Karpas-422 (cell line): ENCODE data around the gene DLGAP4. TPM values are rescaled to one million over a fixed set of nuclear protein-coding genes. Genes with fewer than 3 reads are reported as not detected.

Experiments used
- DNase-seq: peaks from one replicate; pipeline ENCODE4 v3.0.0-alpha.2; 2015
- H2AFZ ChIP-seq: fragments of 200-600 bp; sonication (generic); 2 replicates; pipeline ENCODE4 v1.6.1; 2014; ENCODE audit warnings: antibody characterized with exemption, low read length, mixed read lengths
- H3K27ac ChIP-seq: fragments of 200-600 bp; sonication (generic); 2 replicates; pipeline ENCODE4 v1.5.1; 2014; ENCODE audit warnings: mild to moderate bottlenecking, low read length, moderate library complexity
- H3K27me3 ChIP-seq: fragments of 200-600 bp; sonication (generic); 2 replicates; pipeline ENCODE4 v1.6.1; 2014; ENCODE audit warnings: low read length, mixed read lengths
- H3K36me3 ChIP-seq: fragments of 200-600 bp; sonication (generic); 2 replicates; pipeline ENCODE4 v1.6.1; 2014; ENCODE audit warnings: low read length, mixed read lengths; ENCODE audit not compliant: insufficient read depth
- H3K4me1 ChIP-seq: fragments of 200-600 bp; sonication (generic); 2 replicates; pipeline ENCODE4 v1.6.1; 2014; ENCODE audit warnings: mild to moderate bottlenecking, low read length, mixed read lengths
- H3K4me2 ChIP-seq: fragments of 200-600 bp; sonication (generic); 2 replicates; pipeline ENCODE4 v1.6.1; 2014; ENCODE audit warnings: low read length, low read depth, mild to moderate bottlenecking; ENCODE audit not compliant: poor library complexity, severe bottlenecking
- H3K4me3 ChIP-seq: fragments of 200-600 bp; sonication (generic); 2 replicates; pipeline ENCODE4 v1.5.1; 2014; ENCODE audit warnings: mild to moderate bottlenecking, antibody characterized with exemption, low read length, mixed read lengths
- H3K79me2 ChIP-seq: fragments of 200-600 bp; sonication (generic); 2 replicates; pipeline ENCODE4 v1.6.1; 2014; ENCODE audit warnings: mild to moderate bottlenecking, low read length, mixed read lengths
- H3K9ac ChIP-seq: fragments of 200-600 bp; sonication (generic); 2 replicates; pipeline ENCODE4 v1.6.0; 2014; ENCODE audit warnings: low read length
- H3K9me2 ChIP-seq: fragments of 200-600 bp; sonication (generic), shearing (Covaris generic); replicated peaks from 2 replicates; pipeline ENCODE4 v1.6.0; 2014; ENCODE audit warnings: mild to moderate bottlenecking, low read length, moderate library complexity; ENCODE audit not compliant: insufficient read depth
- H3K9me3 ChIP-seq: fragments of 300-700, 200-600 bp; sonication (generic); 2 replicates; pipeline ENCODE4 v1.6.1; 2014; ENCODE audit warnings: low read length, mixed read lengths
- H4K20me1 ChIP-seq: fragments of 200-600 bp; sonication (generic); 2 replicates; pipeline ENCODE4 v1.6.1; 2014; ENCODE audit warnings: mild to moderate bottlenecking, antibody characterized with exemption, low read length, low read depth; ENCODE audit not compliant: insufficient read depth
- total RNA-seq: library from RNA; depleted of rRNA; stranded (reverse); fragments of >200 nt; shearing (Covaris generic); gene quantifications from 2 replicates; pipeline ENCODE4 v1.2.3, GENCODE V29; 2014; ENCODE audit warnings: low replicate concordance

DLGAP4 gene
- total RNA-seq, 1 experiment from 2014 or later, result 7.5 TPM

- Histone ChIP-seq H3K4me1 (peaks cover 21% of the 10 kb centered on the region), H3K9ac (peak overlapping the region; percentile 88), H3K79me2 (peaks cover 44% of the 10 kb centered on the region), H2AFZ (no peak overlapping the region; the same call in 1 of the 2 replicates), H3K27ac (peak overlapping the region; percentile 81), H3K4me2 (peak overlapping the region; percentile 92), H3K27me3 (no peaks in the 10 kb centered on the region), H3K36me3 (no peaks in the 10 kb centered on the region), H3K4me3 (peak overlapping the region; percentile 89), H4K20me1 (peaks cover 14% of the 10 kb centered on the region; the same call in 1 of the 2 replicates), H3K9me3 (no peaks in the 10 kb centered on the region), H3K9me2 (no peaks in the 10 kb centered on the region)
- no peak for DNase-seq
These were observed 265.7 kb downstream of the DLGAP4 start for GRCh38 chr20:36571564-36572504.

GRCh38 chr20:36572701-36573102 lies 266.6 kb downstream of the DLGAP4 start:
- Histone ChIP-seq H3K79me2 (peaks cover 50% of the 10 kb centered on the region), H3K27me3 (no peaks in the 10 kb centered on the region), H3K9ac (peak overlapping the region; percentile 88), H3K27ac (peak overlapping the region; percentile 81), H3K4me3 (peak overlapping the region; percentile 89), H3K9me3 (no peaks in the 10 kb centered on the region), H3K4me1 (peaks cover 21% of the 10 kb centered on the region), H2AFZ (peak overlapping the region; percentile 58; the same call in 1 of the 2 replicates), H3K9me2 (no peaks in the 10 kb centered on the region), H3K36me3 (no peaks in the 10 kb centered on the region), H3K4me2 (peak overlapping the region; percentile 92), H4K20me1 (peaks cover 14% of the 10 kb centered on the region; the same call in 1 of the 2 replicates)
- DNase-seq, result peak; percentile 74

- H3K9me3 ChIP-seq, result no peaks in the 10 kb centered on the region
- DNase-seq, result peak; percentile 97
- peak within 1 kb of the TSS; percentile 89 for H3K27ac ChIP-seq
- peaks cover 56% of the 10 kb centered on the region for H3K79me2 ChIP-seq
- no peaks in the 10 kb centered on the region for H3K27me3 ChIP-seq
- peak within 1 kb of the TSS; percentile 58; the same call in 1 of the 2 replicates for H2AFZ ChIP-seq
- H3K36me3 ChIP-seq, result no peaks in the 10 kb centered on the region
- H3K4me3 ChIP-seq, result peak within 1 kb of the TSS; percentile 98
- peak within 1 kb of the TSS; percentile 98 for H3K9ac ChIP-seq
- H4K20me1 ChIP-seq, result peaks cover 17% of the 10 kb centered on the region; the same call in 1 of the 2 replicates
- no peaks in the 10 kb centered on the region for H3K9me2 ChIP-seq
- H3K4me2 ChIP-seq, result peak within 1 kb of the TSS; percentile 94
- H3K4me1 ChIP-seq, result peaks cover 21% of the 10 kb centered on the region
These were observed 267.1 kb downstream of the DLGAP4 start, which contains the start of gene TGIF2 for GRCh38 chr20:36573103-36573797. Gene TGIF2, plus strand, starts transcription at chr20:36573597. Its CDS starts 5,178 bp downstream, at chr20:36578775.

DNA sequence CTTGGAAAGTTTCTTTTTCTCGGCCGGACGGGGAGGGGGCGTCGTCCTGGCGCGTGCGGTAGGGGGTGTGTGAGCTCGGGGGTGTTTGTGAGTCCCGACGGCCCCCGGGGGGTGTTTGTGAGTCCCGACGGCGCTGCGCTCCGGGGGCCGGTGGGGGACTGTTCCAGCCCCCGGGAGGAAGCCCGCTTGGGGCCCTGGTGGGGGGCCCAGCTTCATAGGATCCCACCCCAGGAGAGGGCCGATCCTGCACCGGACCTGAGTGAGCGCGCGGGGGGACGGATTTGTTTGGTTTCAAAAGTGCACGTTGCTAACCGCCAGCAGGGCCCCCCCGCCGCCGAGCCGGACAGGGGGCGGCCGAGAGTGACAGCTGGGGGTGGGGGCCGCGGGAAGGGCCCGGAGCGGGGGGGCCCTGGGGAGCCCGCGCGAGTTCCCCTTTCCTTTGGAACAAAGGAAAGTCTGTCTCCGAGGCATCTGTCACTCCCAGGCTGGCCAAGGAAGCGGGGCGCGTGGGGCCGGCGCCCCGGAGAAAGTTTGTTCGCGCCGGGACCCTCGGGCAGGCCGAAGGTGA lies 267.7 kb downstream of the DLGAP4 start:
- no peaks in the 10 kb centered on the region for H3K27me3 ChIP-seq
- H3K27ac ChIP-seq, result peak overlapping the region; percentile 89
- peaks cover 24% of the 10 kb centered on the region; the same call in 1 of the 2 replicates for H4K20me1 ChIP-seq
- H2AFZ ChIP-seq, result no peak overlapping the region
- DNase-seq, result peak; percentile 80
- H3K4me2 ChIP-seq, result peak overlapping the region; percentile 94
- H3K4me1 ChIP-seq, result peaks cover 21% of the 10 kb centered on the region
- H3K9me2 ChIP-seq, result no peaks in the 10 kb centered on the region
- H3K9ac ChIP-seq, result peak overlapping the region; percentile 98
- H3K79me2 ChIP-seq, result peaks cover 62% of the 10 kb centered on the region
- H3K36me3 ChIP-seq, result peaks cover 2% of the 10 kb centered on the region; the same call in 1 of the 2 replicates
- H3K9me3 ChIP-seq, result no peaks in the 10 kb centered on the region
- peak overlapping the region; percentile 98 for H3K4me3 ChIP-seq

GRCh38 chr20:36574366-36575135 lies 268.4 kb downstream of the DLGAP4 start:
- DNase-seq, result peak; percentile 80

DNA sequence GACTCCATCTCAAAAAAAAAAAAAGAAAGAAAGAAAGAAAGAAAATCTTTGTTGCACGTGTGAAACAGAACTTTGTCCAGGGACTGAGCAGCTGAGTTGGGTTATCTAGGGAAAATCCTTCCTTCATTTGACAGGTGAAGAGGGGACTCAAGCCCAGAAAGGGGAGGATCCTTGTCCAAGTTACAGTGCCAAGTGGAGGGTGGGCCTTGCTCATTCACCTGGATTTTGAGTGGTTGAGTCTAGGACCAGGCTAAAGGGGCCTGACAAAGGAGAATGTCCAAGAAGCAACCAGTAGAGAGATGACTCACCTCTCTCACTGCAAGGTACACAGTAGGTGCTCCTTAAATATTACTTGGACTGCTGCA lies 269.9 kb downstream of the DLGAP4 start:
- no peaks in the 10 kb centered on the region for H3K27me3 ChIP-seq
- no peak overlapping the region for H3K9ac ChIP-seq
- H3K36me3 ChIP-seq, result peaks cover 10% of the 10 kb centered on the region; the same call in 1 of the 2 replicates
- no peak overlapping the region for H3K27ac ChIP-seq
- H3K4me2 ChIP-seq, result peak overlapping the region; percentile 94
- no peaks in the 10 kb centered on the region for H3K9me2 ChIP-seq
- H3K4me3 ChIP-seq, result no peak overlapping the region
- H3K9me3 ChIP-seq, result no peaks in the 10 kb centered on the region
- H4K20me1 ChIP-seq, result peaks cover 24% of the 10 kb centered on the region; the same call in 1 of the 2 replicates
- H2AFZ ChIP-seq, result no peak overlapping the region
- H3K79me2 ChIP-seq, result peaks cover 73% of the 10 kb centered on the region
- DNase-seq, result no peak
- H3K4me1 ChIP-seq, result peaks cover 21% of the 10 kb centered on the region

More at GRCh38 chr20:36574366-36575135, 268.4 kb downstream of the DLGAP4 start:
- H3K9me3 ChIP-seq, result no peaks in the 10 kb centered on the region
- H3K9me2 ChIP-seq, result no peaks in the 10 kb centered on the region
- H3K4me3 ChIP-seq, result peak overlapping the region; percentile 98
- H3K79me2 ChIP-seq, result peaks cover 63% of the 10 kb centered on the region
- H3K27ac ChIP-seq, result peak overlapping the region; percentile 89
- peaks cover 24% of the 10 kb centered on the region; the same call in 1 of the 2 replicates for H4K20me1 ChIP-seq
- H3K27me3 ChIP-seq, result no peaks in the 10 kb centered on the region
- peak overlapping the region; percentile 94 for H3K4me2 ChIP-seq
- peaks cover 21% of the 10 kb centered on the region for H3K4me1 ChIP-seq
- H2AFZ ChIP-seq, result no peak overlapping the region; the same call in 1 of the 2 replicates
- peak overlapping the region; percentile 98 for H3K9ac ChIP-seq
- H3K36me3 ChIP-seq, result peaks cover 5% of the 10 kb centered on the region; the same call in 1 of the 2 replicates
